ENCODE measurements around the gene RAB3C.

RAB3C gene

DNA sequence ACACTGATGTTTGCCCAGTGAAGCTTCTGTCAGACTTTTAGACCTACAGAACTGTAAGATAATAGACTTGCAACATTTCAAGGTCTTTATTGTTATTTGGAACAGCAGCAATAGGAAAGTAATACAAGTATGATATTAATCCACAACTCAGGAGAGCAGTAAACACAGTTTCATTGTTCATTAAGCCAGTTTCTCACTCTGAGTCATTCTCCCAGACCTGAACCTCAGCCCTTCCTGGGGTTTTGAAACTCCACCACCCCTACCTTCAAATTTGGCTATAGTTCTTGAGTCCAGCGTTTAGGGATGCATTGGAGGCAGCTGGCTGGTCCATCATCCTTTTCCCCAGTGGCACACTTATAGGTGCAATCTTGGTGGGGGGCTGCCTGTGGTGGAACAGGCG lies 203.2 kb downstream of the RAB3C start:
- H3K4me3 ChIP-seq (ENCODE audit: low read depth, low read length), result no peak overlapping the region

GRCh38 chr5:58786711-58787303 lies 203.9 kb downstream of the RAB3C start:
- TF ChIP-seq CTCF (IDR thresholded peaks at IDR 0.05; ENCODE audit: low read depth, low read length), result no peak
- H3K4me3 ChIP-seq (ENCODE audit: low read depth, low read length), result no peak overlapping the region

More for the DNA sequence above, 203.2 kb downstream of the RAB3C start:
- TF ChIP-seq CTCF (IDR thresholded peaks at IDR 0.05; ENCODE audit: low read depth, low read length), result no peak

GRCh38 chr5:58787987-58788386 lies 205.1 kb downstream of the RAB3C start:
- H3K4me3 ChIP-seq (ENCODE audit: low read depth, low read length), result no peak overlapping the region
- no peak for TF ChIP-seq CTCF (IDR thresholded peaks at IDR 0.05; ENCODE audit: low read depth, low read length)

GRCh38 chr5:58793888-58794657 lies 211.2 kb downstream of the RAB3C start:
- no peak for TF ChIP-seq CTCF (IDR thresholded peaks at IDR 0.05; ENCODE audit: low read depth, low read length)
- no peak overlapping the region for H3K4me3 ChIP-seq (ENCODE audit: low read depth, low read length)

DNA sequence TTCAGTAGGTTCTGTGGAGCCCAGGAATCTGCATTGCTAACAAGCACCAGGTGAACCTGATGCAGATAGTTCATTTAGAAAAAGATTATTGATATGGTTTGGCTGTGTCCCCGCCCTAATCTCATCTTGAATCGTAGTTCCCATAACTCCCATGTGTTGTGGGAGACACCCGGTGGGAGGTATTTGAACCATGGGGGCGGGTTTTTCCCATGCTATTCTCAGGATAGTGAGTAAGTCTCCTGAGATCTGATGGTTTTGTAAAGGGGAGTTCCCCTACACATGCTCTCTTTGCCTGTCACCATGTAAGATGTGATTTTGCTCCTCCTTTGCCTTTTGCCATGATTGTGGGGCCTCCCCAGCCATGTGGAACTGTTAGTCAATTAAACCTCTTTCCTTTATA lies 212.0 kb downstream of the RAB3C start:
- no peak overlapping the region for H3K4me3 ChIP-seq (ENCODE audit: low read depth, low read length)
- no peak for TF ChIP-seq CTCF (IDR thresholded peaks at IDR 0.05; ENCODE audit: low read depth, low read length)

- no peak overlapping the region for H3K4me3 ChIP-seq (ENCODE audit: low read depth, low read length)
- TF ChIP-seq CTCF (IDR thresholded peaks at IDR 0.05; ENCODE audit: low read depth, low read length), result no peak
Observed at GRCh38 chr5:58795327-58795726, 212.5 kb downstream of the RAB3C start.

DNA sequence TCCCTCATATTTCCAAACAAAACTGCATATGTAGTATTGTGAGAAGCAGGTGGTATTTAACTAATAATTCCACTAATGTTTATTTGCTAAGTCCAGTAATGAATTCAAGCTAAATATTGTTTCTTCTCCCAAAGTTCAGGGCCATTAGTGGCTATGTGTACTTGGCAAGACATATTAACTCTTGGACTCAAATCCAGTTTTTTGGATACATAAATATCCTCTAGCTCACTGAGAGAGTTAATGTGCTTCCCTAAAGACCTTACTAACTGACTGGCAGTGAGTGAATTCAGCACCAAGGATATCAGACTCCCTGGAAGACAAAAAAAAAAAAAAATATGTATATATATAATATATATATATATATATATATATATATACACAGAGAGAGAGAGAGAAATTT lies 214.1 kb downstream of the RAB3C start:
- no peak overlapping the region for H3K4me3 ChIP-seq (ENCODE audit: low read depth, low read length)
- TF ChIP-seq CTCF (IDR thresholded peaks at IDR 0.05; ENCODE audit: low read depth, low read length), result no peak

Data from WI38 (cell line).